Activated T-cell treated with anti-CD3 and anti-CD28 coated beads, Interleukin-2, amount 50 U/mL, for 1 hour (primary cell): ENCODE results near the gene G6PD.
"Not testable (repeated sequence)": the region's sequence is repeated elsewhere in the genome, so short reads cannot be mapped to it uniquely, and the experiment has no call there.

Source experiments
- DNase-seq: peaks from one replicate; pipeline ENCODE4 v3.0.0-alpha.2; 2020

The G6PD gene

DNA sequence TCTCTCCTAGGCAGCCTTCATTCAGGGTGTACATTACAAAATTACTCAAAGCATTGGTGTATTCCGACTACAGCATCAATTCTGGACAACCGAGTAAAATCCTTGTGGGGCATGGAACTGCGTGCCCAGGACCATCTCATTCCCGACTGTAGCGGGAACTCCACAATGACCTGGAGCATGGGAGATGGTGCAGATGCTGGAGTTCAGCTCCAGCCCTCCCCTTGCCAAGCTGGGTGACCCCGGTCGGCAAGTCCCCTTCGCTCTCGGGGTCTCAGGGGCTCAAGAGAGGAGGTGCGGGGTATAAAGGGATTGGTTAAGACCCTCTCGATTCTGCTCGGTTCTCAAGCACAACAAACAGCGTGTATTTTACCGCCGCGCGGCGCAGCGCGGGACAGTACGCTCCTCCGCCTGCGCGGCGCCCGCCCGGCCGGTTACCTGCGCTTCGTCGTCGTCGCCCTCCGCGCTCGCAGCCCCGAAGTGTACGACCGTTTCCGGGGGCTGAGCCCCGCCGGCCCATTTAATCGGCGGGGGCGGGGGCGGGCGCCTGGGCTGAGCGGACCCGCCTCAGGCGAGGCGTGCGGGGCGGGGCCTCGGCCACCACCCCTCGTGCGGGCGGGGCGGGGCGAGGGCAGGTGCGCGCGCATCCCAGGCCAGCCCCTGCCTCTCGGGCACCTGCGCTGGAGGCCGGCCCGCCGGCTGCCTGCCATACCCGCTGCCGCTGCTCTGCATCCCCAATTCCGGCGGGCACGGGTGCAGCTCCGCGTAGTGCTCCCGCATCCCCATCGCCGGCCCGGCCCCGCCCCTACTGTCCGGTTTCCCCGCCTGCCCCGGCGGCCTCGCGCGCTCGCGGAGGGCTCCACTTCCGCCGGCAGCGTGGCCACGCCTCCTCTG lies at the start of gene G6PD:
G6PD (minus strand) TSS at position 493 of the 891 bp plus-strand sequence. CDS start 691 bp downstream, outside the sequence.
- peak; percentile 87 for DNase-seq

DNA sequence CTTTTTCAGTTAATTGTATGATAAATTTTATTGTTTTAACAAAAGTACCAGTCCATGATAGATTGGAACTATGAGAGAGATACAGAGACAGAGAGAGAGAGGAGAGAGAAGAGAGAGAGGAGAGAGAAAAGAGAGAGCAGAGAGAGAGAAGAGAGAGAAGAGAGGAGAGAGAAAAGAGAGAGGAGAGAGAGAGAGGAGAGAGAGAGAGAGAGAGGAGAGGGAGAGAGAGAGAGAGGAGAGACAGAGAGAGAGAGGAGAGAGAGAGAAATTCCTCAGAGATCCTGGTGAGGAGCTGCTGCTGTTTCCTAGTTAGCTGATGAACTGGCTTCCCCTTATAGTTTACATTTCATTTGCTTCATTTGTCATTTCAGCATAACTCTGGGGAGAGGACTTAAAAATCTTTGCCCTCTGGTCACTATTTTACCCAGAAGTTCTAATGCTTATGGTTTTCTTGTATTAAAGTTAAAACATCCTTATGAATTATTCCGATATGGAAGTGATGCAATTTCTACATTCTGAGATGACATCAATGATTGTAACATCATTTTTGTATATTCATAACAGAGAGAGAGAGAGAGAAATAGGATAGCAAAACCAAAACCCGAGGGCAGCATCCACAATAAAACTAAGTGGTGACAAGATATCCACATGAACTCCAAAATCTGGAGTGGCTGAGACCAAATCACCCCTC lies 49.1 kb upstream of the G6PD start:
- no peak for DNase-seq

DNA sequence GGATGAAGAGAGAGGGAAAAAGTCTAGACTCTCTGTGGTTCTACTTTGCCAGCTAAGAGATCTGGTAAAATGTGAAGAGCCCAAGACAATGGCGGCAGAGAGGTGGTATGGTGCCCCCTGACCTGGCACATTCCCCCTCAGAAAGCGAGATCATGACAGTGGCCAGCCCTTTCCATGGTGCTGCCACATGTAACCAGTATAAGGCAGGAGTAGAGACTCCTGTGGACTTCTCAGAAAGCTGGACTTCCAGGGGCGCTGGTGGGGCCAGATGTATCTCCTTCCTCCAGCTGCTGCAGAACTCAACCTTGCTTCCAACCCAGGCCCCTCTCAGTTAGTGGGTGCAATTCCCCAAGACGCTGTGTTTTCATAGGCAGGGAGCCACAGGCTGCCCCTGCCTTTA lies 47.8 kb upstream of the G6PD start:
- no peak for DNase-seq

DNA sequence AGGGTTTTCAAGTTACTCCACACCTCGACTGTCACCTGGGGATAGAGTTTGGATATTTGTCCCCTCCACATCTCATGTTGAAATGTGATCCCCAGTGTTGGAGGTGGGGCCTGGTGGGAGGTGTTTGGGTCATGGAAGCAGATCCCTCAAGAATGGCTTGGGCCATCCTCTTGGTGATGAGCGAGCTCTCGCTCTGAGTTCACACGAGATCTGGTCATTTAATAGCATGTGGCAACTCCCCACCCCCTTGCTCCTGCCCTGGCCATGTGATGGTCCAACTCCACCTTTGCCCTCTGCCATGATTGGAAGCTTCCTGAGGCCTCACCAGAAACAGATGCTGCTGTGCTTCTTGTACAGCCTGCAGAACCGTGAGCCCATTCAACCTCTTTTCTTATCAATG lies 46.6 kb upstream of the G6PD start:
- DNase-seq, result no peak

DNA sequence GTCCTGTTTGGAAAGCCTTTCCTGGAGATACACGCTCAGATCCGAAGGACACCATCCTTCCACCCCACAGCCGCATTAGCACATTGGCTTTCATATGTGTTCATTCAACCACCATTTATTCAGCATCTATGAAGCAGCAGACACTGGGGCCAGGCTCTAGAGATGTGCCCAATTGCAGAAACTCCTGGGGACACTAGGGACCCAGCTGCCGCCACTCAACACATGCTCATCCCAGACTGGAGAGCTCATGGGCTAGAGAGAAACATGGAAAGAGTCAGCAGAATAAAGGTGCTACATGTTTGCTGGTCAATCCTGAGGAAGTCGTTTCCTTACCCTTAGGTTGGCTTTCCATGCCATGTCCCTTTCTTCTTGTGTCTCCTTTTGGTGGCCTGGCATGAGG lies 45.9 kb upstream of the G6PD start:
- DNase-seq, result no peak

DNA sequence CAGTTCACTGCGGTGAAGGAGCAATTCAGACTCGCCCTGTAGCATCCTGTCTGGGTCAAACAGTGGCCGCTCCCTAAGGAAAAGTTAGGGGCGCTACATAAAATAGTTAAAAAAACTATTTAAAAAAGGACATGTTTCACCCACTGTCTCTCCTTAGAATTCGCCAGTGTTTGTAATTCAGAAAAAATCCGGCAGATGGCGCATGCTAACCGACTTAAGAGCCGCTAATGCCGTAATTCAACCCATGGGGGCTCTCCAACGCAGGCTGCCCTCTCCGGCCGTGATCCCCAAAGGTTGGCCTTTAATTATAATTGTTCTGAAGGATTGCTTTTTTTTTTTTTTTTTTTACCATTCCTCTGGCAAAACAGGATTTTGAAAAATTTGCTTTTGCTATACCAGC lies 43.8 kb upstream of the G6PD start:
- not testable (repeated sequence) for DNase-seq

DNA sequence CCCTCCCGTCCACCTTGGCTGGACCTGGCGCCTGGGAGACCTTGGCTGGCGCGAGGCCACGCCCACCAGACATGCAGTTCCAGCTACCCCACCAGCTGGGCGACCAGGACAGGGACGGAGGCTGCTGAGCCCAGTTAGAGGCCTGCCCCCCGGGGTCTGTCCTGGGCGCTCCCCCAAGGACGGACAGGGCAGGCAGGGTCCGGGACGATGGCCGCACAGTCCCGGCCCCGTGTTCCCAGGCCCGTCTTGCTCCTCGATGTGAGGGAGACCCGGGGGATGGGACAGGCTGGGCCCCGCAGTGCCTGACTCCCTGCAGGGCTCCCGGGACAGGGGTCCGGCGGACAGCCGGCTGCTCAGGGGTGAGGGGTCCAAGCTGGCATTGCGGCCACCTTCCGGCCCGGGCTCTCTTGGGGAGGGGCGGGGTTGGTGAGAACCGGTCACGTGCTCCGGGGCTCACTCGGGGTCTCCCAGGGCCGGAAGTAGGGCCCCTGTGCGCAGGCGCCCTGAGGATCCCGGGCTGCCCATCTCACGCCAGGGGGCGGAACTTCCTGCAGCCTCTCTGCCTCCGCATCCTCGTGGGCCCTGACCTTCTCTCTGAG lies 38.0 kb upstream of the G6PD start, which contains the start of gene CTAG1A:
CTAG1A (plus strand) TSS at position 549 of the 599 bp plus-strand sequence. CDS start 74 bp downstream, outside the sequence.
- not testable (repeated sequence) for DNase-seq

DNA sequence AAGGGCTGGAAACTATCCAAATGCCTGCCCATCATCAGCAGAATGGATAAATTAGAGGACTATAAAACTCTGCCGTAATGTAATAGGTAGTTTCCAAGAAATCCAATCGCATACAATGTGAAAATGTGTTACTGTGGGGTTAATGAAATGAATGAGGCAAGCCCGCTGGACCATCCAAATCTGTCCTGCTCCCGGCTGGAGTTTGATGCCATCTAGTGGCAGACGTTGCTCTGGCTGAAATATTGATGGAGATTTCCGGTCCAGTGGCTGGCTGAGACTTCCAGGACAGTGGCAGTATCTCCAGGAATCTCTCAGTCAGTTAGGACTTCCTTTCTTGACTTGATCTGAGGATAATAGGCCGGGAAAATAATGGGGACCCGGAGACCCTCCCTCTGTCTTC lies 36.3 kb upstream of the G6PD start:
- not testable (repeated sequence) for DNase-seq

DNA sequence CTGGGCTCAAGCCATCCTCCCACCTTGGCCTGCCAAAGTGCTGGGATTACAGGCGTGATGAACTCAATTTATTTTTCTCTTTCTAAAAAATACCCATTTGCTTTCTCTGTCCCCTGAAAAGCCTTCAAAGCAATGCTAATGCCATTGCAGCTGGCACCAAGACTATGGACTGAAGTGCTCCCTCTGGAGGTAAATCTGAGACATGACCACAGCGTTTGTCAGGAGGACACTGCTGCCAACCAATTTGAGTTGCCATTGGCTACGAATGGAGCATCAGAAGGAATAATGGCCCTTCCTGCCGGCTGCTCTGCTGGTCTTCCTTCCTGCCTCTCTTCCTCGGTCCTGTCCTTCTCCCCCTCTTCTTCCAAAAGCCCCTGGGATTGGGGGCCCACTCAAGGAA lies 28.4 kb upstream of the G6PD start:
- not testable (repeated sequence) for DNase-seq

DNA sequence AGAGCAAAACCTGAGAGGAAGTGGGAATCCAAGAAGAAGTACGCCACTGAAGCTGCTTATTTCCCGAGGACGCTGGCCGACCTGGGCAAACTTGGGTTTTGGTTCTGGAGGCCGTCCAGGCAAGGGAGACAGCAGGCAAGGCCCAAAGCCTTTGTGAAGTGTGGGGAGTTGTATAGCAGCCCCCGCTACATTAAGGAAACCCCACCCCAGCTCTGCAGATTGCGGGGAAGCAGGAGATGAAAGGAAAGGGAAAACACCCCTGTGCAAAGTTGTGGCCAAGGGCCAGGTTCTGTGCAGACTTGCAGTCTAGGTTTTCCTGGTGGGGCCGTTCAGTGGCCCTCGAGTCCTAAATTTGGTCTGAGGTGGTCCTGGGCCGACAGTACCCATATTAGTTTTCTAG lies 26.4 kb upstream of the G6PD start:
- DNase-seq, result not testable (repeated sequence)

DNA sequence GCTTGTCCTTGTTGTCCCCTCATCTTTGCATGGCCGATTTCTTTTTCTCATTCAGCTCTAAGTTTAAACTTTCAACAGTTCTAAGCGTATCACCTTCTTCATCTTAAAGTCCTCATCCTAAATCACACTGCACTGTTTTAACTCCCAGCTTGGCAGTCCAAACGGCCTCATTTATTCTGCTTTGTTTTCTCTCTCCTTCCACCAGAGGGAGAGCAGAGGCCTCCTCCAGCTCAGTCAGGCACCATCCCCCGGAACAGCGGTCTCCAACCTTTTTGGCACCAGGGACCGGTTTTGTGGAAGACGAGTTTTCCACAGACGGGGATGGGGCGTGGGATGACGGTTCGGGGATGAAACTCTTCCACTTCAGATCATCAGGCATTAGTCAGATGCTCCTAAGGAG lies 23.7 kb upstream of the G6PD start:
- not testable (repeated sequence) for DNase-seq

DNA sequence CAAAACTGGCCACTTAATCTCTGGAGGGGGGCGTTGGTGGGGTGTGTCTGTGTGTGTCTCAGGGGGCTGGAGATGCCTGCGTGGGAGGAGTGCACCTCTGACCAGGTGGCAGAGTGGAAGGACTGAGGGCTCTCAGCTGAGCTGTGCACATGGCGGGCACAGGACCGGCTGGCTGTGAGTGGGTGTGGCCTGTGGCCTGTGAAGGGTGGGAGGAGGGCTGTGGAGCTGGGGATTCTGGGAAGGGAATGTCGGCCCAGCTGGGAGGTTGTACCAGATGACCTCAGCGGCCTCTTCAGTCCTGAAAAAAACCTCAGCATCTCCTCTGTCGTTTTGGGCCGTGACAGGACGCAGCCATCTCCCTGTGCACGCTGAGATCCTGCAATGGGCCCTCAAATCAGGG lies 15.6 kb upstream of the G6PD start:
- not testable (repeated sequence) for DNase-seq

DNA sequence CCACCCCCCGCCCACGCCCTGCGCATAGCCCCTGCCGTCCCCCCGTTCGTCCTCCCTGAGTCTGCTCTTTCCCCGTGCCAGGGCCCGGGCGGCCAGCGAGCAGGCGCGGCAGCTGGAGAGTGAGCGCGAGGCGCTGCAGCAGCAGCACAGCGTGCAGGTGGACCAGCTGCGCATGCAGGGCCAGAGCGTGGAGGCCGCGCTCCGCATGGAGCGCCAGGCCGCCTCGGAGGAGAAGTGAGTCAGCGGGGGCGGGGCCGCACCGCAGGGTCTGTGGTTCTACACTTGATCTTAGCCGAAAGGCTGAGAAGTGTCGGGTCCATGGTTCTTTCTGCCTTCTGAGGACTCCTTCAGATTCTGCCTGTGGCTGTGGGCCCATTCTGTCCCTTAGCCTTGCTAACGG lies 13.7 kb upstream of the G6PD start:
- DNase-seq, result not testable (repeated sequence)

DNA sequence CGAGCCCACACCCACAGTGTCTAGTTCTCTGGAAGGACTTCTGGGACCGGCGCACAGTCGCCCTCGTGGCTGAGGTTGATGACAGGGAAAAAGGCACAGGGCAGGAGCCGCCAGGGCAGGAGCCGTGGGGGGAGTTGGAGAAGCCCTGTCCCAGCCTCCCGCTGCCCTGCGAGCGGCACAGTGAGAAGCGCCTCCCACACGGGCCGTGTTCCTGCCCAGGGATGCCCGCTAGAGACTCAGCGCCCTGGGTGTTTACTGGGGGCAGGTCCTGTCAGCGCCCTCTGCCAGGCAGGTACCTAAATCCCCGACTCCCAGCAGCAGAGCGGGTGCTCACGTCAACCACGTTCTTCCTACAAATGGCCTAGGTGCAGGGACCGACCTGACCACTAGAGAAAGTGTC lies 12.2 kb upstream of the G6PD start:
- DNase-seq, result not testable (repeated sequence)

DNA sequence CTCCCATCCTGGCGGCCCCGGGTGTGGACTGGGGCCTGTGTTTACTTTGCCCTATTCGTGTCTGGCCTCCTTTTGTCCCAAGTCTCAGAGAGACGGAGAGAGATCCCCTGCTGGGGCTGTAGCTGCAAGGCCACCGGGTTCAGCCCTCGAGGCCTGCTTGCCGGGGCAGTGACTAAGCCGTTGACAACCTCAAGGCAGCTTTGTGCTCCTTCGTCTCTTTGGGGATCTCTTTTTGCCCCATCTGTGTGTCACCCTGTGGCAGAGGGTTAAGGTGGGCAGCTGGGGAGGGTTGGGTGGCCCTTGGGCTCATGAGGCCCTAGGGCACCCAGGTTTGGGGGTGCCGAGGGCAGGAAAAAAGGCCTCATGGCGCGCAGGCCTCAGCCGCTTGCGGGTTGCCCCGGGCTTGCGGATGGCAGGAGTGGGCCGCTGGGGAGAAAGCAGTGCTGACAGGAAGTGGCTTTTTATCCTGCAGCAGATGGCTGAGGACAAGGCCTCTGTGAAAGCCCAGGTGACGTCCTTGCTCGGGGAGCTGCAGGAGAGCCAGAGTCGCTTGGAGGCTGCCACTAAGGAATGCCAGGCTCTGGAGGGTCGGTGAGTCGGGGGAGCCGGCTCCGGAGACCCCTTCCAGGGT lies 11.5 kb upstream of the G6PD start:
- DNase-seq, result not testable (repeated sequence)

DNA sequence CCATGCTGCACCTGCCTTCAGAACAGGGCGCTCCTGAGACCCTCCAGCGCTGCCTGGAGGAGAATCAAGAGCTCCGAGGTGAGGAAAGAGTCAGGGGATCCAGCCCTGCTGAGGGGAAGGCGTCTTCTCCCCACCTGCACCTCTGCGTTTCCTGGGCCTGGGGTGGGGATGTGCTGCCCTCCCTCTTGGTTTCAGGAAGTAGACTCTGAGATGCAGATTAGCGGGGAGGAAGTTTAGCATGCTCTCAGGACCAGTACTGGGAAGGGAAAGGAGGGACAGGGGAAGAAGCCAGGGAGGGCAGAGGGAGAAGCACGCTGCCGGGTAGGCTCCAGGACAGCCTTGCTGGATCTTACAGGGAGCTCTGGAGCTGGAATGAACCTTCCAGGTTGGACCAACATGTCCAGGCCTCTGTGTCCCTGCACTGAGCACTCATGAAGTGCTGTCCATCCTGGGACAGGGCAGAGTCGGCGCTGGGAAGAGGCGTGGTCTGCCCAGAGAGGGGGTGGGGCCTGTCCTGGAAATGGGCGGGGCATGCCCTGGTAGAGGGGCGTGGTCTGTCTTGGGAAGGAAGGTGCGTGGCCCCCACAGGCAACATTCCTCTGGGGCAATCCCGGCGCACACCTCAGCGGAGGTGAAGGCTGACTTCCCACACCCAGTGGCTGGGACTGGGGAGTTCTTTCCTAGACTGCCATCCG lies 5.6 kb upstream of the G6PD start:
- not testable (repeated sequence) for DNase-seq

DNA sequence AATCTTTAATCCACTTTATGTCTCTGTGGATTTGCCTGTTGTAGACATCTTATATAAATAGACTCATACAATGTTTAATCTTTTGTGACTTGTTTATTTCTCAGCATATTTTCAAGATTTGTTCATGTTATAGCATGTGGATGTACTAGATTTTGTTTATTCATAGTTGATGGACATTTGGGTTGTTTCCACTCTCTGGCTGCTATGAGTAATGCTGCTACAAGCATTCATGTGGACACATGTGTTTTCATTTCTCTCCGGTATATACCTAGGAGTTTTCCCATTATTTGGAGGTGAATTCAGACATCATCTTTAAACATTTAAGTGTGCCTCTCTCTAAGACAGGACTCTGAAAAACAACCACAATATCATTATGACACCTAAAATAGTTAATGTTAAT lies 3.1 kb upstream of the G6PD start:
- DNase-seq, result no peak

DNA sequence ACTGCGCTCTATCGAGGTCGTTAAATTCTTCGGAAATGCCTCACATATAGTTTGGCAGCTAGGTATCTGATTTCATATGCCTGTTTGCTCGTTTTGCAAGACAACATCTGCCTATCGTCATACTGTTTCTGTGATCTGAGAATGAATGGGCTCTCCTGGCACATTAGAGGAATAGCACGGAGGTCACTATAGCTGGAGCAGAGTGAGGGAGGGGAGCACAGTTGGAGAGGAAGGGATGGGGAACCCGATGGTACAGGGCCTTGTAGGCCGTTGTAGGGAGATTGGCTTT lies 1.3 kb upstream of the G6PD start:
- DNase-seq, result no peak

DNA sequence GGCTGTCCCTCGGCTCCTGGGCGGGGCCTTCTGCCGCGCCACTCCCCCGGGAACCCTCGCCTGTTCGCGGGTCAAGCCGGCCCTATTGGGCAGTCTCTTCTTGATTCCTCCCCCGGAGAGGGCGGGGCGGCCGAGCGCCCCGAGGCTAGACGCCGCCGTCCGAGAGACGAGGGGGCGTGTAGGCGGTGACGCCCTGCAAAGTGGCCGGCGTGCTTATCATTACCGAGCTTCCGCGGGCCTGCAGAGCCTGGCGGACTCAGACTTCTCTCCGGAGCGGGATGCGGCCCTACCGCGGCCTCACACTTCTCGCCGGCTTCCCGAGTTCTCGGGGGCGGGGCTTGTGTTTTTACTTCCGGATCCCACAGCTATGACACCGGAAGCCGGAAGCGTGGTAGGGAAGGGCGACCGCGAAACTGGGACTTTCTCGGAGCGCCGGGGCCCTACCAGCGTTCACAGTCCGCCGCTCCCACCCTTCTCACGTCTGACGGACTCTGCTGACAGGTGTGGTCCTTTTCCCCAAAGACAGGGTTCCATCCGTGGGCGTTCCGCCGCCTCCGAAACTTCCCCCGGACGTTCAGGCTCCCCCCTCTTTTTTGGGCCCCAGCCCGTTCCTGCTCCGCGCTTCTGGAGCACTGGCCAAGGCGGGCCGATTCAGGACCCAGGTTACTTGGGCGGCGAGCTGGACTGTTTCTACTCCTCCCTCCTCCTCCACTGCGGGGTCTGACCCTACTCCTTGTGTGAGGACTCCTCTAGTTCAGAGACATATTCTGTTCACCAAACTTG lies 790 bp upstream of the G6PD start, which contains the start of gene IKBKG:
IKBKG (plus strand) TSS at position 376 of the 783 bp plus-strand sequence. CDS start 4,383 bp downstream, outside the sequence.
- peak; percentile 93 for DNase-seq

DNA sequence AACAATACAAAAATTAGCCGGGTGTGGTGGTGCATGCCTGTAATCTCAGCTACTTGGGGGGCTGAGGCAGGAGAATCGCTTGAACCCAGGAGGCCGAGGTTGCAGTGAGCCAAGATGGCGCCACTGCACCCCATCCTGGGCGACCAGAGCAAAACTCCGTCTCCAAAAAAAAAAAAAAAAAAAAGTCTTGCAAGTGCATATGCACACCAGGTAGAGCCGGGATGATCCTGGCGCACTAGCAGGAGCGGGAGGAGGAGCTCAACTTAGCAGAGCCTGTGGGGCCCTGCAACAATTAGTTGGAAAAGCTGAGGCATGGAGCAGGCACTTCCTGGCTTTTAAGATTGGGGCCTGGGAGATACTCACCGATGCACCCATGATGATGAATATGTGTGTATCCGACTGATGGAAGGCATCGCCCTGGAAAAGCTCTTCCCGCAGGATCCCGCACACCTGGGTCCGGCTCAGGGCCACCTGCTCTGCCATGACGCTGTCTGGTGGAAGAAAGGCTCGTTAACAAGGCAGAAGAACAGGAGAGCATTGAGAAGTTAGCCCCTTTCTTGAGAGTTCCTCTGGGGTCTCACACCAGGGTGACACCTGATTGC lies 872 bp downstream of the G6PD start:
- DNase-seq, result no peak

DNA sequence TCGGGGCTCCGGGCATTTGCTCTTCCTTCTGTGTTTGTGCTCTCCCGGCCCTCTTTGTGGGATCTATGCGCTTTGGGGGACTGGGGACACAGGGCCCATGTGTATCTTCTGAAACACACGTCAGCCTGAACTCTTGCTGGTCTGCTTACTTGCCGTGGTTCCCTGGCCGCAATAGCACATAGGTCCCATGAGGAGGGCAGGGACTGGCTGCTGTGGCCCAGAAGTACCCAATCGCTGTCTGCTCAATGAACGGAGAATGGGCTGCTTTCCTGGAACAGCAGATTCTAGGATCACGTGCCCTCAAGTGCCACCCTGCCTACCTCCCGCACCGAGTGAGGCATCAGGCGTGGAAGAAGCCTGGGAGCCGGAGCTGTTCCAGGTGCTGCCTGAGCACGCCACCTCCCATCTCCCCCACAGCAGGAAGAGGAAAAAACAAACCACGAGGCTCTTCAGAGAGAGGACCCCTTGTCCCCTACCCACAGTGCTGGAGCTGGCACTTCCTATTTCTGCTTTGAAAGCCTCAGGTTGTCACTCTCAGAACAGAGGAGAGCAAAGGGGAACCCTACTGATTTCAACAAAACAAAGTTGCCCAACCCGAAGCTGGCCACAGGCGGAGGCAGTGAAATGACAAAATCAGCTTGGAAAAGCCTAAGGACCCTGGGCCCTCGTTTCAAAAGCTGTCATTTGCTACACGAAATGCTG lies 3.8 kb downstream of the G6PD start:
- DNase-seq, result no peak
